ENCODE data around the gene ADCK1. TPM values are rescaled to one million over a fixed set of nuclear protein-coding genes. Genes with fewer than 3 reads are reported as not detected.

The ADCK1 gene
- total RNA-seq, 4 donors from 2014 or later: 7.8 to 22.3 (median 12.6) TPM

GRCh38 chr14:77909911-77910310, 110.0 kb downstream of the ADCK1 start:
- no peaks in the 10 kb centered on the region for H3K9me3 ChIP-seq
- 65% methylated on average over 3 of the region's 3 CpGs; no CpG with 5 or more reads in 1 of the 2 donors for WGBS, 2 donors (ENCODE audit: low coverage in 1 of 2)
- TF ChIP-seq POLR2AphosphoS5 (IDR thresholded peaks at IDR 0.05) (no peak), POLR2A (IDR thresholded peaks at IDR 0.05) (no peak), CTCF (IDR thresholded peaks at IDR 0.05) (no peak), EP300 (IDR thresholded peaks at IDR 0.05; ENCODE audit: low read depth) (no peak)
- DNase-seq: no peak
- H3K4me1 ChIP-seq: no peaks in the 10 kb centered on the region
- no peak overlapping the region for H3K4me3 ChIP-seq
- in situ Hi-C loops (cut with MboI; ENCODE audit: low pct_ligation_motif_present in 1 of 4, low pct_unique_long_range_greater_than_20kb in 1 of 4, low sequenced_read_pairs in 3 of 4) (no loop called here), intact Hi-C loops (cut with DNase I; ENCODE audit: low total_unique reads) (loop anchor here (5.0 kb wide), 1 partner anchor 1752 kb away; no protein-coding TSS in a partner anchor)
- no peak overlapping the region for H3K27ac ChIP-seq
- H3K36me3 ChIP-seq: no peaks in the 10 kb centered on the region
- no peaks in the 10 kb centered on the region for H3K27me3 ChIP-seq

- intact Hi-C loops (cut with DNase I; ENCODE audit: low total_unique reads): loop anchor here (5.0 kb wide), 1 partner anchor 1752 kb away; no protein-coding TSS in a partner anchor
- WGBS, 2 donors (ENCODE audit: low coverage in 1 of 2): 76% methylated on average over 8 of the region's 8 CpGs; no CpG with 5 or more reads in 1 of the 2 donors
- Histone ChIP-seq H3K27ac (no peak overlapping the region), H3K27me3 (no peaks in the 10 kb centered on the region), H3K9me3 (no peaks in the 10 kb centered on the region), H3K4me1 (no peaks in the 10 kb centered on the region), H3K36me3 (no peaks in the 10 kb centered on the region), H3K4me3 (no peak overlapping the region)
- in situ Hi-C loops (cut with MboI; ENCODE audit: low pct_ligation_motif_present in 1 of 4, low pct_unique_long_range_greater_than_20kb in 1 of 4, low sequenced_read_pairs in 3 of 4): no loop called here
- TF ChIP-seq POLR2AphosphoS5 (IDR thresholded peaks at IDR 0.05): no peak
- TF ChIP-seq EP300 (IDR thresholded peaks at IDR 0.05; ENCODE audit: low read depth): no peak
- no peak for TF ChIP-seq POLR2A (IDR thresholded peaks at IDR 0.05)
- no peak for TF ChIP-seq CTCF (IDR thresholded peaks at IDR 0.05)
- no peak for DNase-seq
Measured at GRCh38 chr14:77910506-77910905, 110.6 kb downstream of the ADCK1 start.

- no peaks in the 10 kb centered on the region for H3K4me1 ChIP-seq
- no peak overlapping the region for H3K27ac ChIP-seq
- DNase-seq: no peak
- no peaks in the 10 kb centered on the region for H3K9me3 ChIP-seq
- intact Hi-C loops (cut with DNase I; ENCODE audit: low total_unique reads) (loop anchor here (5.0 kb wide), 1 partner anchor 1751 kb away; no protein-coding TSS in a partner anchor), in situ Hi-C loops (cut with MboI; ENCODE audit: low pct_ligation_motif_present in 1 of 4, low pct_unique_long_range_greater_than_20kb in 1 of 4, low sequenced_read_pairs in 3 of 4) (no loop called here)
- no peaks in the 10 kb centered on the region for H3K27me3 ChIP-seq
- TF ChIP-seq POLR2A (IDR thresholded peaks at IDR 0.05) (no peak), EP300 (IDR thresholded peaks at IDR 0.05; ENCODE audit: low read depth) (no peak), POLR2AphosphoS5 (IDR thresholded peaks at IDR 0.05) (no peak), CTCF (IDR thresholded peaks at IDR 0.05) (no peak)
- 95% methylated on average over 2 of the region's 2 CpGs; no CpG with 5 or more reads in 1 of the 2 donors for WGBS, 2 donors (ENCODE audit: low coverage in 1 of 2)
- no peak overlapping the region for H3K4me3 ChIP-seq
- no peaks in the 10 kb centered on the region for H3K36me3 ChIP-seq
Measured at GRCh38 chr14:77911356-77911755, 111.4 kb downstream of the ADCK1 start.

- Histone ChIP-seq H3K27ac (no peak overlapping the region), H3K27me3 (no peaks in the 10 kb centered on the region), H3K36me3 (no peaks in the 10 kb centered on the region), H3K4me3 (no peak overlapping the region), H3K9me3 (no peaks in the 10 kb centered on the region), H3K4me1 (no peaks in the 10 kb centered on the region)
- in situ Hi-C loops (cut with MboI; ENCODE audit: low pct_ligation_motif_present in 1 of 4, low pct_unique_long_range_greater_than_20kb in 1 of 4, low sequenced_read_pairs in 3 of 4): no loop called here
- intact Hi-C loops (cut with DNase I; ENCODE audit: low total_unique reads): loop anchor here (5.0 kb wide), 1 partner anchor 1749 kb away; no protein-coding TSS in a partner anchor
- no peak for TF ChIP-seq POLR2A (IDR thresholded peaks at IDR 0.05)
- TF ChIP-seq CTCF (IDR thresholded peaks at IDR 0.05): no peak
- TF ChIP-seq POLR2AphosphoS5 (IDR thresholded peaks at IDR 0.05): no peak
- TF ChIP-seq EP300 (IDR thresholded peaks at IDR 0.05; ENCODE audit: low read depth): no peak
- DNase-seq: no peak
- 64 to 82% methylated on average over 4 to 10 of the region's 10 CpGs for WGBS, 2 donors (ENCODE audit: low coverage in 1 of 2)
Measured at GRCh38 chr14:77912754-77913556, 113.0 kb downstream of the ADCK1 start.

Measured in transverse colon (tissue), 4 donors.